Activated CD4-positive, alpha-beta T cell treated with anti-CD3 and anti-CD28 coated beads, Interleukin-2, amount 50 U/mL, for 4 hours (primary cell): ENCODE data around the gene SH3RF1.
"Not testable (repeated sequence)": the region's sequence is repeated elsewhere in the genome, so short reads cannot be mapped to it uniquely, and the experiment has no call there.

Experiments
- DNase-seq, 2 experiments: peaks; one replicate each; pipeline ENCODE4 v3.0.0-alpha.2; 2020

SH3RF1 gene

DNA sequence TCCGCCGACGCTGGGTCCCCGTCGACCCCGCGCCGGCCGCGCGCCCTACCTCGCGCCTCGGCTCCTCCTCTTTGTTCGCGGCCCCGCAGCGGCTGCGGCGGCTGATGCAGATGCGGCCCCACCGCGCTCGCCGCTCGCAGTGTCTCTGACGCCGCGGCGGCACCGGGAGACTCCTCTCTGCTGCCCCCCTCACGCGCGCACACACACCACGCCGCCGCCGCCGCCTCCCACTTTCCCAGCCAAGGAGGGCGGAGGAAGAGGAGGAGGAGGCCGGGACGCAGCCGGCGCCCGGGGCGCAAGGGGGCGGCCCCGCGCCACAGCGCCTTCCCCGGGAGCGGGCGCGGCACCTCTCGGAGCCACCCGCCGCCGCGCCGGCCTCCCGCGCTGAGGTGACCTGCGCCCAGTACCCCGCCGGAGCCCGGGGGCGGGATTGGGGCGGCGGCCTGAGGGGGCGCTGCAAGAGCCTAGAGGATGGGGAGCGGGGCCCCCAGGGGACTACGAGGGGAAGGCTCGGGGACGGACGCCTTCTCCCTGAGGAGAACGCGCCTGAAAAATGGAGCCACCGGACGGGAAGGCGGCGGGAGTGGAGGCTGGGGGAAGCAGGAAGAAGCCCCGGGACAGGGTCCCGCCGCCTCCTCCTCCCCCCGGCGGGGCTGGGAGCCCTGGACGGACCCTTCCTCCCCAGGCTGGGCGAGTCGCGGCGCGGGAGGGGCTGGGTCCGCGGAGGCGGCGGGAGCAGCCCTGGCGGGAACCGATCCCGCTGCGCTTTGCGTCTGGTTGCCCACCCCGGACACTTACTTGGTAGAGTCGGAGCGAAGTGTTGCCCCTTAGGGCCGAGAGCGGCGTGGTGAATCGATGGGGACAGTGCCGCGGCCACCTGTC, at the start of gene SH3RF1:
Gene SH3RF1 (minus strand): TSS at position 147 of the 882 bp plus-strand sequence. CDS start 1,744 bp downstream, outside the sequence.
- no peak for DNase-seq

DNA sequence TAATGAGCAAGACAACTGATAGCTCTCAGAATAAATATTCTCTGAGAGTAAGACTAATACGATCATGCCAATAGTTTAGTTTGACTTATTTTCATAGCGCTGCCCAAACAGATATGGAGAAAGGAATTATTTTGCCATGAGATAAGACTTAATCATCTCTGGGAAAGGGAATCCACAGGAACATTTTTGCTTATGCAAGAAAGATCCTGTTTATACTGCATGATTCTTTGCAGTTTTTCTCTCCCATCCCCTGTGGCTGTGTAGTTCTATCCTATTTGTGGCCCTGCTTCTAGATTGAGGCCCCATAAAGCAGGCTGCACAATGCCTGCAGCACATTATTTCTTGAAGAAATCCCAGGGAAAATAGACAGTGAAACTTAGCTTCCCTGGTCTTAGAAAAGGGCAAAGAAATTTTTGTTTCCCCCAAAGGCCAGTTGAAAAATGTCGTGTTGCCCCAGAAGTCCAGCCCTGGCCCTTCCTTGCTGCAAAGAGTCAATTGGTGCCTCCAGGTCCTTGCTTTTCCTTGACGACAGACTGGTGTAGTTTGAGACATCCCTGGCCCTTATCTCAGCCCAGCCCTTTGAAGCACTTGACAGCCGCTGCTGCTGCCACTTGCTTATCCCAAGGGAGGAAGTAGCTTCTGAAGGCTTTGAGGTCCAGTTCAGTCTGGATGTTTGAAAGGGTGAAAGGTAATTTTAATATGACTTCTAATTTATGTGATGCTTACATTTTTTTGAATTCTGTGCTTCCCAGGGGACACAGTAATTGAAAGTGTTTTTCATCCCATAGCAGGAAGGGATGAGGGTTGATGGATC, 45.0 kb upstream of the SH3RF1 start:
- no peak for DNase-seq

DNA sequence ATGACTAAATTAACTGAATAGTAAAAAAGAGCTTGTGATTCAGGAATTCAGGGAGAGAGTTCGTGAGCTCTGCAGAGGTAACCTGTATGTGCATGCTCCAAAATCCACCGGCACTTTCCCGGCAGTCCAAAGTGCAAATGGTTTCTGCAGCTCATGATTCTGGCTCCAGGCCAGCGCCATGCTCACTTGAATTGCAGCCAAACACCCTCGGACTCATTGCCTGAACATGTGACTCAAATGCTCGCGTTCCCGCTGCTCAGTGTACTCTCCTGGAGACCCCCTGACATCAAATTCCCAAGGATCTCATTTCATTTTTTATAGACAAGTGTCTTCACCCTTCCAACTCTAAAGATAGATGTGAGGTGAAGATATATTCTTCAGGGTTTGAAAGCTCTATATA, 44.1 kb upstream of the SH3RF1 start:
- DNase-seq: no peak

DNA sequence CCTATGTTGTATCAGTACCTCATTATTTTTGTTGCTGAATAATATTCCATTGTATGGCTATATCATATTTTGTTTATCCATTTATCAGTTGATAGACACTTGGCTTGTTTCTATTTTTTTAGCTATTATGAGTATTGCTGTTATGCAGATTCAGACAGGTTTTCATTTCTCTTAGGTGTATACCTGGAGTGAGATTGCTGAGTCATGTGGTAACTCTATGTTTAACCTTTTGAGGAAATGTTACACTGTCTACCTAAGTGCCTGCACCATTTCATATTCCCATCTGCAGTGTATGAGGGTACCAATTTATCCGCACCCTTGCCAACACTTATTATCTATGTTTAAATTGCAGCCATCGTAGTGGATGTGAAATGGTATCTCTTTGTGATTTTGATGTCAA, 43.0 kb upstream of the SH3RF1 start:
- no peak for DNase-seq

DNA sequence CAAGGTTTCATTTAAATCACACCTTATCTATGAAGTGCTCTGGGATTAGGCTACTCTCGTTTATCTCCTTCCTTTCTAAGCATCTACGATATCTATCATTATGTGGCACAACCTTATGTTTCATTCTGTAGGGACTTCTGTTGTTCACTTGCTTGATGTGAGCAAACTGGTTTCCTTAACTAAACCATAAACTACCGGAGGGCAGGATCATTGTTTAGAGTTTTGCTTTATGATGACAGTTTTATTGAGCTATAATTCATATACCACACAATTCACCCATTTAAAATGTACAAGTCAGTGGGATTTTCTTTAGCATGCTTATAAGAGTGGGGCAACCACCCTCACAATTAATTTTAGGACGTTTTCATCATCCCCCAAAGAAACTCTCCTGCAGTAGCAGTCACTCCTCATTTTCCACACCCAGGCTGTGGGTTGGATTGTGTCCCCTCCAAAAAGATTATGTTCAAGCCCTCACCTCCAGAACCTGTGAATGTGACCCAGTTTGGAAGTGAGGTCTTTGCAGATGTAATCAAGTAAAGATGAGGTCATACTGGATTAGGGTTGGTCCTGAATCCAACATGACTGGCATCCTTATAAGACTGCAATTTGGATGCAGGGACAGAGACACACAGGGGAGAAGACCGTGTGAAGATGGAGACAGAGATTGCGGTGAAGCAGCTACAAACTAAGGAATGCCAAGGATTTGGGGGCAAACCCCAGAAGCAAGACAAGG, 42.1 kb upstream of the SH3RF1 start:
- DNase-seq: no peak

DNA sequence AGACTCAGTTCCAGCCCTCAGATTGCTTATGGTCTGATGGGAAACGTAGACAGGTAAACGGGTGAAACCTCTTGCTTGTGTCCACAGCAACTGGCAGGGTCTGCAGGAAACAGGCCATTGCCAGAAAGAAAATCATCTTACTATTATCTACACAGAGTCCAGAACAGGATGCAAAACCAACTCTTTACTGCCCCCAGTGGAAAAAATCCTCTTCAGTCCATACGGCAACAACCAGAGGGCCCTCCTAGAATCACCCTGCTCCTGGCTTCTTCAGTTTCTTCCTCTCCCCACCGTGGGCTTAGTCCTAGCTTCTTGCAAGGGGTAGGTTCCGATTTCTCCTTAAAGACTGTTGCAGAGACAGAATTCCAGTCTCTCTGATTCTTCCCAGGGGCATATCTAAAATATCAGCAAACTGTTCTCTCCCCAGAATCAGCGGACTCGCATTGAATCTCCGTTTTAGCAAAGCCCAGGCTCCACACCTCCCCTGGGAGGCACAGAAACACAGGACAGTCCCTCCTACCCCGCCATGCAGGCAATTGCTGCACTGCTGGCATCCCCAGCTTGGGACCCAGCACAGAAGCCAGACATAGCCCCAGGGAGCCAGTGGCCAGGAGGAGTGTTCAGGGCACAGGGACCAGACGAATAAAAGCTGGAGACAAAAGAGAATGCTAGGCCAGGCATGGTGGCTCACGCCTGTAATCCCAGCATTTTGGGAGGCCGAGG, 41.0 kb upstream of the SH3RF1 start:
- no peak for DNase-seq

DNA sequence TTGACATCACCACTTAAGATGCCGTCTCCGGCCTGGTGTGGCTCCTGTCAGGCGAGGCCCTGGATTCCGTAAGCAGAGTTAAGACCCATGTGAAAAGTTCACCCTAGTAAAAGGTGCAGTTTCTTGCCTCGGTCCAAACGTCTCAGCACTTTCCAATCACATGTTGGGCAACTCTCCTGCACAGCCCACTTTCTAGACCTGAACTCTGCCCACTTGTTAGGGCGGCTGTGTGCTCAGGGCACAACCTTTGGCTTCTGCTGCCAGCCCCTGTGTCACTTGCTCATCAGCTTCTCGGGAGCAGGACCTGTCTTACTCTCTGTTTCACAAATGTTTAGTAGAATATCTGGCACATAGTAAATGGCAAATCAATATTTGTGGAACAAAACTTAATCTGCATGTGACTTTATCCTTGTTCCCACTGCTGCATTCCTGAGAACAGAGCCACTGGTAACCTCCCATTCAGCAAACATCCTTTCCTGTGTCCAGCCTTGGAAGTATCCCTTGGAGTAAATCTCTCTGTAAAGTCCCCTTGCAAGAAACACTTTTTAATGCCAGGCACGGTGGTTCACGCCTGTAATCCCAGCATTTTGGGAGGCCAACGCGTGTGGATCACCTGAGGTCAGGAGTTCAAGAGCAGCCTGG, 38.7 kb upstream of the SH3RF1 start:
- DNase-seq: no peak

DNA sequence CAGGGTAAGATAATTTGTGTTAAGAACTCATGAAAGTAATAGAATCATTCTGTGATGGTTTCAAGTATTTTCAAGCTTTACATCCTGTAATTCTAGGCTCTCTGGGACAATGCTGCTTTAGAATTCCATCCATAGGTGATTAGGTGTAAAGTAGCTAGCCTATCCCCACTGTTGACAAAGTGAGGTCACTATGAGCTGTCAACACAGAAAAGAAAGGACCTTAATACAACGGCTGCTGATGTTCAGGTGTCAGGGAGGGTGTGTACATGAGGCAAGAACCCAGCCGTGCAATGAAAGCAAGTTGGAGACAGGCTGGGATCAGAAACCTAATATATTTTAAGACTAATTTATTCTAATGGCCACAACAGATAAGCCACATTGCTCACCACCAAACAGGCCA, 36.8 kb upstream of the SH3RF1 start:
- DNase-seq: no peak

DNA sequence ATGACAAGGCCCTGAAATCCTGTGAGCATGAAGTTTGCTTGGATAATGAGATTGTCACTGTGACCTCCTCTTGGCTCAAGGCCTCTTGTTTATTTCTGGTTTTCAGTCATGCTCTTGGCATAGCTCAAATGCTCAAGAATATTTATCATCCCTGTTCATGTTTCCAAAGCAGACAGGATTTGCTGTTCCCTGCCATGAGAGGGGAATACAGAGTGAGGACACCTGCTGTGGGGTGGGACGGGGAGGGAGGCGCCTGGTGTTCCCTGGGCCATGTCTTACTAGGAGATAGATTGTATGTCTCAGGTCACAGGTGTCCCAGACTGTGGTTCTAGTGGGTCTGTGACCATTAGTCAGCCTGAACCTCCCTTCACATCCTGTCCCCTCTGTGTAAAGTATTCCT, 34.9 kb upstream of the SH3RF1 start:
- DNase-seq: no peak

DNA sequence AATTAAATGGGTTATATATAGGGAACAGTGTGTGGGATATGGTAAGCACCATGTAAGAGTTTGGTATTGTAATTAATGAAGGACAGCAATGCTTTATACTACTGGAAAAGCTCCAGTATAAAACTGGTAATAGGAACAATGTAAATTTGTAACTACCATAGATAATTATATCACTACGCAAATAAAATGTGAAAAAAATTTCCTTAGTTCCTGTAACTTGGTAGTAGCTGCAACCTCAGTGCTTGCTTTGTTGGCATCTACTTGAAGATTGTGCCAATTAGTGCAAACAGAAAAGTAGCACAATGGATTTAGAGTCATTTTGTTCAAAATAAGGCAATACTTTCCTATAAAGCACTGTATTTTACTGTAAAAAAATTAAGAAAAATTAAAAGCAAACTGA, 34.4 kb upstream of the SH3RF1 start:
- no peak for DNase-seq

DNA sequence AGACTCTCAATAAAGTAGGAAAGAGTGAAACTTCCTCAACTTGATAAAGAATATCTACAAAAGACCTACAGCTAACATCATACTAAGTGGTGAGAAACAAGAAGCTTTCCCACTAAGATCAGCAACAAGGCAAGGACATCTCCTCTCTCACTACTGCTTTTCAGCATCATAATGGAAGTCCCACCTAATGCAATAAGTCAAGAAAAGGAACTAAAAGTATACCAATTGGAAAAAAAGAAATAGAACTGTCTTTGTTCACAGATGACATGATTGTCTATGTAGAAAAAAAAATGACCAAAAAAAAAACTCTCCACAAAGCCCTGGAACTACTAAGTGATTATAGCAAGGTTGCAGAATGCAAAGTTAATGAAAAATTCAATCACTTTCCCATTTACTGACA, 25.1 kb upstream of the SH3RF1 start:
- no peak for DNase-seq

DNA sequence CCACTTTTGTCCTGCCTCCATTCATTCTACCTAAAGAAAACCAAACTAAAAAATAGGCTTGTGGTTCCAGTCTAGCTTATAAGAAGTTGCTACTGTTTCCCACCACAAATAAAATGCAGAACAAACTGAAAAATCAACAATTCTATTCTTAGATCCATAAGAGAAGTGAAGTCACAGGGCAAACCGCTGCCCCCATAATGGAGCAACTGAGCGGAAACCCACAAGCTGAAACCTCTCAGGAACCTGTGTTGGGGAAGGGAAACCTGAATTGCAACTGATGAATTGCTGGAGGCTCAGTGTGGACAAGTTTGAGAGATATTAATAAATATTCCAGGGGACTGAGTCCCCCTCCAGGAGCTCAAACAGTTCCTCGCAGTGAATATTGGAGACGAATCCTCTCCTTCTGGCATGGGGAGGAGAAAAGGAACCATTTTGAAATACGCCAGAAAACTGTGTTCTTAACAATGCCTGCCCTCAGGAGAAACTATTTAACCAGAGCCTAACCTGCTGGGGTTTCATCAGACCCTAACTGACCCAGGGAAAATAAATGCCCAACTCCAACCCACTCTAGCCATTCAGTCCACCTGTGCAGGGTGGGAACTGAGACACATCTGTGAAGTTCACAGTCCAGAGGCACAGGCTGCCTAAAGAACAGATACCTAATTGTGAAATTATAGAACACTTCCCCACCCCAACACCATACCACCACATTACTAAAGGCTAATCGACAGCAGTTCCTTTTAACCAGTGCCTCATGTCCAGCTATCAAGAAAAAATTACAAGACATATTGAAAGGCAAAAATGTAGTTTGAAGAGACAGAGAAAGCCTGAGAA, 22.8 kb upstream of the SH3RF1 start:
- no peak for DNase-seq

DNA sequence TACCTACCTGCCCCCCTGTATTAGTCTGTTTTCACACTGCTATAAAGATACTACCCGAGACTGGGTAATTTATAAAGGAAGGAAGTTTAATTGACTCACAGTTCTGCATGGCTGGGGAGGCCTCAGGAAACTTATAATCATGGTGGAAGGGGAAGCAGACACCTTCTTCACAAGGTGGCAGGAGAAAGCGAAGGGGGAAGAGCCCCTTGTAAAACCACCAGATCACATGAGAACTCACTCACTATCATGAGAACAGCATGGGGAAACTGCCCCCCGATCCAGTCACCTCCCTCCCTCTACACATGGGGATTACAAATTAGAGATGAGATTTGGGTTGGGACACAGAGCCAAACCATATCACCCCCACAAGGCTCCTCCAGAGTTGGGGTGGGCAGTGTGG, 17.2 kb upstream of the SH3RF1 start:
- DNase-seq: not testable (repeated sequence)

DNA sequence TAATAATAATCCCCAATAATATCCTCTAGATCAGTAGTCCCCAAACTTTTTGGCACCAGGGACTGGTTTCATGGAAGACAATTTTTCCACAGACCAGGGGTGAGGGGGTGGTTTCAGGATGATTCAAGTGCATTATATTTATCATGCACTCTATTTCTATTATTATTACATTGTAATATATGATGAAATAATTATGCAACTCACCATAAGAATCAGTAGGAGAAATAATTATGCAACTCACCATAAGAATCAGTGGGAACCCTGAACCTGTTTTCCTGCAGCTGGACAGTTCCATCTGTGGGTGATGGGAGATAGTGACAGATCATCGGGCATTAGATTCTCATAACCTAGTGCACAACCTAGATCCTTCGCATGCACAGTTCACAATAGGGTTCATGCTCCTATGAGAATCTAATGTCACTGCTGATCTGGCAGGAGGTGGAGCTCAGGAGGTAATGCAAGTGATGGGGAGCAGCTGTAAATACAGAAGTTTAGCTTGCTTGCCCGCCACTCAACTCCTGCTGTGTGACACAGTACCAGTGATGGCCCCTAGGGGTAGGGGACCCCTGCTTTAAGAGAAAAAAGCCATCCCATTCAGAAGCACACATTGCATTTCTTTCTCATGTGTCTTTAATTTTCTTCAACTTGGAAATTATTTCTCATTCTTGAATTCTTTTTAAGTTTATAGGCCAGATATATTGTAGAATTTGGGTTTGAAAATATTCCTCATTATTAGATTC, 16.0 kb upstream of the SH3RF1 start:
- DNase-seq: no peak

DNA sequence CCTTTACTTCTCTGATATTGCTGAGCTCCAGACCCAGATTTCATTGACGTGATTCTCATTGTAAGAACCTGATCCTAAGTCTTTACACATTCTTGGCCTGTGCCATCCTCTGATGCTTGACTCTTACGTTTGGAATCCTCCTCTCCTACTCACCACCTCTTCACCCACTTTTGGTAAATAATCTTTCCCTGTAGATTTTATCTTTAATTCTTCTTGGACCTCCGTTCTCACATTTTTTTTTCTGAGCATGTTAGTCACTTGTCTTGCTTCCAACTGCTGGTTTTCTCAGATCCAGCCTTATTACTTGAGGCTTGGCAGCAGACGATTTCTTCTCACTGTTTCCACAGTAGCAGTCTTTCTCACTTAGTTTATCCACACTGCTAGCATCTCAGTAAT, 12.4 kb upstream of the SH3RF1 start:
- no peak for DNase-seq

DNA sequence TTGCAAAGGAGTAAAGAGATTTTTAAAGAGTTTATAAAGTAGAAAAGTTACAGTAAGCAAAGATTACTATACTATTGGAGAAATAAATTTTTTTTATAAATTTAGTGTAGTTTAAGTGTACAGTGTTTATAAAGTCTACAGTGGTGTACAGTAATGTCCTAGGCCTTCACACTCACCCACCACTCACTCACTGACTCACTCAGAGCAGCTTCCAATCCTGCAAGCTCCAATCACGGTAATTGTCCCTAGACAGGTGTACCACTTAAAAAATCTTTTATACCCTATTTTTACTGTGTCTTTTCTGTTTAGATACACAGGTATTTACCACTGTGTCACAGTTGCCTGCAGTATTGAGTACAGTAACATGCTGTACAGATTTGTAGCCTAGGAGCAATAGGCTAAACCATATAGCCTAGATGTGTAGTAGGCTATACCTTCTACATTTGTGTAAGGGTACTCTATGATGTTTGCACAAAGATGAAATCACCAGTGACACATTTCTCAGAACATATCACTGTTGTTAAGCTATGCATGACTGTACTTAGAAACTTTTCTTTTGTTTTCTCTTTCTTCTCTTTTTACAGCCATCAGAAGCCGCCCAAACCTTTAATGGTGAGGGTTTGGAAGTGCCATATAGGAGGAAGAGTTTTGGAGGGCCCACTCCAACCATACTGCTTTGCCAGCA, 11.8 kb upstream of the SH3RF1 start:
- DNase-seq: no peak

DNA sequence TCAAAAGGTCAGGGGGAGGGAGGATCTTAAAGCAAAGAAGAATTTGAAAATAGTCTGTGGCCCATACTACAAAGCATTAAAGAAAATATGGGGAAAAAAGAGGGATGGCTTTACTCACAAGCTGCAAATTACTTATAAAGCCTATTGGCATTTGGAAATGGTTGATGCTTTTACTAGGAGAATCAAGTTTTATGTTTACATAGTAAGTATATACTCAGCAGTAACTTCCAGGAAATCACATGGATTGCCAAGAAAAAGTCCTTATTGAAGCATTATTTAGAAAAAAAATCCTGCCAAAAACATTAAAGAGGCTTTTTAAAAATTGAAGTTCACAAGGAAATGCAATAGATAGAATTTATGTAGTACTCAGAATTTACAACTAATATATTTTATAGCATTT, 8.4 kb upstream of the SH3RF1 start:
- DNase-seq: no peak

DNA sequence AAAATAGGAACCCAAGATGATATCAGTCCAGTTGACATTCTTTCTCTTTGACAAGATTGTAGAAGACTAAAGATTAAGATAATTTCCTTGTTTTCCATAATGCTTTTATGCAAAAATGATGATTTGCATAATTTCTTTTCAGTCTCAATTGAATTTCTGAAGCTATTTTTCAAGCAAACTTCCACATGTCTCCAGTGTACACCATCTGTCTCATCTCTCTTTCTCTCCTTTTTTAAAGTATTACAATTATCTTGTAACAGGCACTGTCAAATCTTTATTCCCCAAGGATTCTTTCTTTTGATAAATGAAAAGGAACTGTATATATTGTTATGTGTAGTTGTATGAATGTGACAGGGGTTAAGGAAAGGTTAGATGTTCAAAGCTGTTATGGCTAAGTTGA, 7.9 kb upstream of the SH3RF1 start:
- no peak for DNase-seq

DNA sequence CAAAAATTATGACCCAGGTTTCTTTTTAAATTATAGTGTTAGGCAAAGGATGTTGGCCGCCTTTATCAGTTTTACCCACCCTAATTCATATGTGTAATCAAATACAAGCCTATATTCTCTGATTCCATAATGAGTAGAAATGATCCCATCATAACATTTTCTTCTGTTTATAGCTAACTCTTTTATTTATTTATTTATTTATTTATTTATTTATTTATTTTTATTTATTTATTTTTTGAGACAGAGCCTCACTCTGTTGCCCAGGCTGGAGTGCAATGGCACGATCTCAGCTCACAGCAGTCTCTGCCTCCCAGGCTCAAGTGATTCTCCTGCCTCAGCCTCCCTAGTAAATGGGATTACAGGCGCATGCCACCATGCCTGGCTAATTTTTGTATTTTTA, 7.1 kb upstream of the SH3RF1 start:
- not testable (repeated sequence) for DNase-seq

DNA sequence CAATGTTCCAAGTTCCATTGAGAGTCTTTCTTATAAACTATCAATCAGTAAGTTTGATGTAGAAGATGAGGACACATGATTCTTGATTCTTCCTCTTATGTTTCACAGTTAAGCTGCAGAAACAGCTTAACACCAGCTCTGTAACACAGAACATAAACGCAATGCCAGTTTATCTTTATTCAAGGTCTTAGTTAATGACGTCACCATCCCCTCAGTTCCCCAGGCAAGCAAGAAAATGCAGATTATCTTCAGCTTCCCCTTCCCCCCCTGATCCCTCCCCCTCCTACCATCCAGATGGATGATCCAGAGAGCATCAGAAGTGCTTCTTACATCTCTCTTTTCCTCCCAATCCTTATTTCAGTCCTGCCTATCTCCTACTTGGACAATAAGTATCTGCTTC, 4.4 kb upstream of the SH3RF1 start:
- no peak for DNase-seq
